H1 (cell line): ENCODE measurements around the gene JAKMIP1. TPM values are rescaled to one million over a fixed set of nuclear protein-coding genes. Genes with fewer than 3 reads are reported as not detected.

ENCODE experiments used
- CTCF ChIA-PET: fragments of 300-600 bp; sonication (Branson Sonifier 250); formaldehyde crosslinking; loops from one replicate; lab custom pipeline; 2021; ENCODE audit not compliant: partially characterized antibody; lab: Charles Lee
- POLR2A ChIA-PET: fragments of 300-600 bp; sonication (Branson Sonifier 250); formaldehyde crosslinking; loops from one replicate; lab custom pipeline; 2021; ENCODE audit warnings: inconsistent platforms; ENCODE audit not compliant: partially characterized antibody; lab: Charles Lee
- DNase-seq, 2 experiments: peaks; one replicate each; pipeline versions ENCODE4 v3.0.0 to v3.0.0-alpha.2; 2010 to 2022; ENCODE audit warnings: low spot score in 2 of 2, low read depth in 1 of 2, mixed read lengths in 1 of 2
- FAIRE-seq: peaks from 2 replicates; lab custom pipeline; 2011; peaks lifted over from hg19 to GRCh38; lab: Jason Lieb, UNC
- H2AFZ ChIP-seq: 2 replicates; pipeline ENCODE4 v1.8.1; 2012; ENCODE audit warnings: low read length, inconsistent platforms
- H2AK5ac ChIP-seq: 2 replicates; pipeline ENCODE4 v1.6.1; 2013; ENCODE audit warnings: low read depth, low read length
- H2BK120ac ChIP-seq: replicated peaks from 2 replicates; pipeline ENCODE3; 2013; ENCODE audit warnings: low read depth, low read length, inconsistent platforms
- H2BK12ac ChIP-seq: 2 replicates; pipeline ENCODE4 v1.6.1; 2013; ENCODE audit warnings: low read depth, low read length
- H2BK15ac ChIP-seq: 2 replicates; pipeline ENCODE4 v1.6.1; 2013; ENCODE audit warnings: low read length
- H2BK20ac ChIP-seq: 2 replicates; pipeline ENCODE4 v1.6.1; 2013; ENCODE audit warnings: low read length
- H2BK5ac ChIP-seq: 2 replicates; pipeline ENCODE4 v1.6.1; 2013; ENCODE audit warnings: low read depth, low read length
- H3K14ac ChIP-seq: 2 replicates; pipeline ENCODE4 v1.6.1; 2013; ENCODE audit warnings: inconsistent platforms; ENCODE audit not compliant: insufficient read length
- H3K18ac ChIP-seq: 2 replicates; pipeline ENCODE4 v1.6.1; 2013; ENCODE audit warnings: low read length; ENCODE audit errors: extremely low read depth
- H3K23ac ChIP-seq: 2 replicates; pipeline ENCODE4 v1.6.1; 2013; ENCODE audit warnings: inconsistent platforms; ENCODE audit not compliant: insufficient read length
- H3K23me2 ChIP-seq: 2 replicates; pipeline ENCODE4 v1.6.1; 2013; ENCODE audit warnings: low read depth, low read length
- H3K27ac ChIP-seq: 2 replicates; pipeline ENCODE4 v1.6.1; 2011; ENCODE audit warnings: low read depth, low read length, inconsistent platforms
- H3K27me3 ChIP-seq, 4 experiments: replicated peaks in 1 of 4; 1 replicate in 1 of 4; 2 replicates in 3 of 4; pipeline versions ENCODE4 v1.6.1 to v1.8.1; 2011 to 2013; ENCODE audit warnings: low read length in 3 of 4, mild to moderate bottlenecking in 3 of 4, inconsistent platforms in 2 of 4, mixed read lengths in 2 of 4, moderate library complexity in 1 of 4; ENCODE audit not compliant: control insufficient read depth in 3 of 4, insufficient read depth in 3 of 4; ENCODE audit errors: extremely low read depth in 1 of 4
- H3K36me3 ChIP-seq, 4 experiments: 2 replicates each; pipeline versions ENCODE4 v1.6.1 to v1.8.1; 2011 to 2013; ENCODE audit warnings: mild to moderate bottlenecking in 4 of 4, low read length in 3 of 4, moderate library complexity in 2 of 4, control low read depth in 1 of 4, inconsistent platforms in 1 of 4; ENCODE audit not compliant: insufficient read depth in 4 of 4, control insufficient read depth in 2 of 4
- H3K4ac ChIP-seq: replicated peaks from 2 replicates; pipeline ENCODE3; 2013; ENCODE audit warnings: low read length, low read depth, mixed read lengths, inconsistent platforms; ENCODE audit not compliant: insufficient read length
- H3K4me1 ChIP-seq, 4 experiments: replicated peaks in 1 of 4; 1 replicate in 1 of 4; 2 replicates in 3 of 4; pipeline versions ENCODE4 v1.6.1 to v1.8.1; 2011 to 2013; ENCODE audit warnings: low read length in 3 of 4, inconsistent platforms in 2 of 4, mixed read lengths in 1 of 4; ENCODE audit not compliant: insufficient read depth in 4 of 4, control insufficient read depth in 3 of 4
- H3K4me2 ChIP-seq, 2 experiments: 2 replicates each; pipeline versions ENCODE4 v1.6.1 to v1.8.1; 2011 to 2013; ENCODE audit warnings: low read depth in 2 of 2, low read length in 2 of 2, control low read depth in 1 of 2, inconsistent platforms in 1 of 2, mild to moderate bottlenecking in 1 of 2; ENCODE audit not compliant: insufficient read depth in 1 of 2
- H3K4me3 ChIP-seq, 4 experiments: fragments of 200-600, 300-600 bp in 1 of 4; sonication (generic), shearing (Covaris generic), sonication (Bioruptor Twin) in 1 of 4; 2 replicates each; pipeline versions ENCODE4 v1.5.1 to v1.8.1; 2011 to 2016; ENCODE audit warnings: low read length in 4 of 4, low read depth in 3 of 4, control low read depth in 2 of 4, inconsistent platforms in 2 of 4, mild to moderate bottlenecking in 2 of 4, mixed read lengths in 1 of 4, moderate library complexity in 1 of 4; ENCODE audit not compliant: insufficient read depth in 2 of 4; ENCODE audit errors: extremely low read depth in 1 of 4
- H3K56ac ChIP-seq: replicated peaks from 2 replicates; pipeline ENCODE3; 2013; ENCODE audit warnings: low read depth, mild to moderate bottlenecking, mixed read lengths, low read length, inconsistent platforms; ENCODE audit not compliant: insufficient read length
- H3K79me1 ChIP-seq: 2 replicates; pipeline ENCODE4 v1.6.1; 2013; ENCODE audit warnings: low read depth, low read length, control low read depth
- H3K79me2 ChIP-seq, 2 experiments: 2 replicates each; pipeline versions ENCODE4 v1.6.1 to v1.8.1; 2012 to 2013; ENCODE audit warnings: low read length in 2 of 2, mild to moderate bottlenecking in 2 of 2, inconsistent platforms in 1 of 2; ENCODE audit not compliant: insufficient read depth in 2 of 2, control insufficient read depth in 1 of 2
- H3K9ac ChIP-seq, 4 experiments: replicated peaks in 1 of 4; 1 replicate in 1 of 4; 2 replicates in 3 of 4; pipeline versions ENCODE4 v1.6.1 to v1.8.1; 2011 to 2013; ENCODE audit warnings: low read depth in 3 of 4, low read length in 3 of 4, control low read depth in 2 of 4, mild to moderate bottlenecking in 2 of 4, moderate library complexity in 2 of 4, inconsistent platforms in 1 of 4; ENCODE audit errors: extremely low read depth in 1 of 4
- H3K9me3 ChIP-seq, 2 experiments: 2 replicates each; pipeline versions ENCODE4 v1.6.1 to v1.8.1; 2012 to 2013; ENCODE audit warnings: mild to moderate bottlenecking in 2 of 2, moderate library complexity in 2 of 2, control low read depth in 1 of 2, inconsistent platforms in 1 of 2, low read depth in 1 of 2, low read length in 1 of 2, mixed read lengths in 1 of 2; ENCODE audit not compliant: insufficient read depth in 2 of 2
- H4K20me1 ChIP-seq, 2 experiments: replicated peaks in 1 of 2; 2 replicates each; pipeline versions ENCODE3 to v1.8.1; 2011 to 2013; ENCODE audit warnings: inconsistent platforms in 2 of 2, low read length in 2 of 2, mild to moderate bottlenecking in 1 of 2; ENCODE audit not compliant: insufficient read depth in 2 of 2, control insufficient read depth in 1 of 2
- H4K5ac ChIP-seq: 2 replicates; pipeline ENCODE4 v1.6.1; 2013; ENCODE audit warnings: low read length, low read depth, mixed read lengths, inconsistent platforms; ENCODE audit not compliant: insufficient read length
- H4K8ac ChIP-seq: 2 replicates; pipeline ENCODE4 v1.8.0; 2013; ENCODE audit warnings: mild to moderate bottlenecking, moderate library complexity, low read length, inconsistent platforms; ENCODE audit not compliant: insufficient read depth; ENCODE audit errors: extremely low read depth
- H4K91ac ChIP-seq: replicated peaks from 2 replicates; pipeline ENCODE3; 2013; ENCODE audit warnings: low read length, mixed read lengths, inconsistent platforms; ENCODE audit not compliant: insufficient read length
- CBX8 ChIP-seq: fragments of 300-800, 300-1000 bp; sonication (generic); IDR thresholded peaks from 2 replicates; pipeline ENCODE4 v1.7.1; 2016; ENCODE audit warnings: low read depth, low read length, borderline replicate concordance
- CHD1 ChIP-seq: IDR thresholded peaks from 2 replicates; pipeline ENCODE4 v1.6.1; 2012; ENCODE audit warnings: low read depth, low read length, improper control_type of control experiment
- CTBP2 ChIP-seq: IDR thresholded peaks from 2 replicates; pipeline ENCODE4 v1.7.0; 2011; ENCODE audit warnings: borderline replicate concordance, mild to moderate bottlenecking, moderate library complexity, mixed read lengths, low read length; ENCODE audit not compliant: insufficient read depth, insufficient read length
- GTF2F1 ChIP-seq: IDR thresholded peaks from 2 replicates; pipeline ENCODE4 v1.6.1; 2012; ENCODE audit warnings: low read depth, low read length, improper control_type of control experiment, borderline replicate concordance
- JUND ChIP-seq: IDR thresholded peaks from 2 replicates; pipeline ENCODE4 v1.6.1; 2011; ENCODE audit warnings: mild to moderate bottlenecking, improper control_type of control experiment, low read length
- KDM1A ChIP-seq: fragments of 200-600, 300-600 bp; sonication (generic); IDR thresholded peaks from 2 replicates; pipeline ENCODE4 v1.7.1; 2016; ENCODE audit warnings: mild to moderate bottlenecking, low read length, borderline replicate concordance
- MAFK ChIP-seq: IDR thresholded peaks from 2 replicates; pipeline ENCODE4 v1.6.1; 2012; ENCODE audit warnings: low read depth, mild to moderate bottlenecking, improper control_type of control experiment, low read length
- NANOG ChIP-seq: IDR thresholded peaks from 2 replicates; pipeline ENCODE4 v1.6.1; 2011; ENCODE audit warnings: low read length, low read depth, mild to moderate bottlenecking, inconsistent platforms; ENCODE audit not compliant: insufficient read depth, poor library complexity, severe bottlenecking
- NRF1 ChIP-seq: IDR thresholded peaks from 2 replicates; pipeline ENCODE4 v1.6.1; 2011; ENCODE audit warnings: mild to moderate bottlenecking, low read depth, low read length, improper control_type of control experiment
- POU5F1 ChIP-seq: IDR thresholded peaks from 2 replicates; pipeline ENCODE4 v1.6.1; 2011; ENCODE audit warnings: low read depth, mild to moderate bottlenecking, low read length, moderate library complexity
- RXRA ChIP-seq: IDR thresholded peaks from 2 replicates; pipeline ENCODE4 v1.6.1; 2011; ENCODE audit warnings: low read depth, mild to moderate bottlenecking, low read length, moderate library complexity; ENCODE audit not compliant: insufficient read depth
- SIN3A ChIP-seq, 2 experiments: IDR thresholded peaks in 1 of 2; conservative IDR thresholded peaks in 1 of 2; 2 replicates each; pipeline ENCODE4 v1.6.1; 2011 to 2012; ENCODE audit warnings: low read length in 2 of 2, improper control_type of control experiment in 1 of 2, low read depth in 1 of 2, mild to moderate bottlenecking in 1 of 2
- WGBS, 2 experiments: shearing (Covaris generic) in 1 of 2; methylation state at CpG; one replicate each; pipeline versions ENCODE4 v1.1.6 to v1.1.7; 2013 to 2015; ENCODE audit warnings: low lambda C conversion rate in 2 of 2, mixed read lengths in 2 of 2, inconsistent platforms in 1 of 2, low coverage in 1 of 2, missing lambda C conversion rate in 1 of 2; ENCODE audit not compliant: insufficient replicate concordance in 2 of 2, insufficient coverage in 1 of 2, insufficient read length in 1 of 2; ENCODE audit errors: extremely low coverage in 1 of 2, missing lambda C conversion rate in 1 of 2; 5-methylcytosine and 5-hydroxymethylcytosine counted together
- polyA plus RNA-seq, 7 experiments: library from polyadenylated mRNA; depleted of rRNA in 3 of 7; stranded (reverse) in 5 of 7; unstranded in 2 of 7; fragments of >200 nt in 5 of 7; fragments of 200-250 nt in 2 of 7; gene quantifications; 1 replicate in 5 of 7; 2 replicates in 1 of 7; 4 replicates in 1 of 7; pipeline versions ENCODE4 v1.2.1 to v1.2.3, GENCODE V29; 2011 to 2013; ENCODE audit warnings: missing spikeins in 2 of 7, mixed read lengths in 2 of 7
- total RNA-seq: library from RNA; stranded (reverse); fragmentation: NEBNext Ultra II Directional; extraction: Animal tissue kit (Norgen Biotek cat#: 25700); gene quantifications from 2 replicates; pipeline ENCODE4 v1.2.1, GENCODE V29; 2021

The JAKMIP1 gene
- total and polyA plus RNA-seq, 2 of the 8 experiments (the other 6 are each of a cell fraction or from before 2014, with no cell fraction given), result 2.5 to 4.4 TPM

GRCh38 chr4:6069845-6070709 lies 130.3 kb downstream of the JAKMIP1 start:
- Histone ChIP-seq H2BK120ac (no peak overlapping the region), H3K56ac (no peak overlapping the region), H3K79me2 (no peaks in the 10 kb centered on the region), H3K23ac (no peak overlapping the region), H4K91ac (no peak overlapping the region), H3K79me1 (no peaks in the 10 kb centered on the region), H3K36me3 (no peaks in the 10 kb centered on the region), H3K23me2 (no peaks in the 10 kb centered on the region), H2BK12ac (no peak overlapping the region), H2BK15ac (peak overlapping the region; percentile 40; the same call in 1 of the 2 replicates), H3K9ac (no peak overlapping the region), H3K4me3 (no peak overlapping the region), H3K4ac (no peak overlapping the region), H3K4me1 (peaks cover 5 to 11% (median 7%) of the 10 kb centered on the region in 4 experiments), H4K8ac (no peak overlapping the region), H3K18ac (no peak overlapping the region), H3K4me2 (no peak overlapping the region), H2AFZ (no peak overlapping the region), H3K14ac (no peak overlapping the region), H2BK5ac (no peak overlapping the region), H2BK20ac (no peak overlapping the region), H3K27ac (no peak overlapping the region), H4K5ac (no peak overlapping the region), H2AK5ac (no peak overlapping the region), H3K27me3 (no peaks in the 10 kb centered on the region), H4K20me1 (no peaks in the 10 kb centered on the region), H3K9me3 (no peaks in the 10 kb centered on the region)
- ChIA-PET POLR2A (no interaction called here), CTCF (interaction anchor here (0.7 to 5.1 kb wide), 2 partner anchors 18 to 476 kb away, joined by 4 to 42 read pairs; no protein-coding TSS in a partner anchor)
- 90% methylated on average over 29 of the region's 29 CpGs; no CpG with 5 or more reads in 1 of the 2 experiments for WGBS, 2 experiments
- FAIRE-seq (no peak), DNase-seq (no peak)
- no peak for TF ChIP-seq MAFK
- no peak for TF ChIP-seq KDM1A
- no peak for TF ChIP-seq JUND
- TF ChIP-seq CTBP2, result no peak
- TF ChIP-seq SIN3A (conservative IDR thresholded peaks at IDR 0.05 in 1 of 2, IDR thresholded peaks at IDR 0.05 in 1 of 2; ENCODE audit: low read depth in 1 of 2, low read length in 2 of 2), result no peak
- no peak for TF ChIP-seq POU5F1
- TF ChIP-seq NRF1, result no peak
- no peak for TF ChIP-seq NANOG
- TF ChIP-seq CBX8, result no peak
- no peak for TF ChIP-seq CHD1
- TF ChIP-seq RXRA, result no peak
- no peak for TF ChIP-seq GTF2F1
